MM.1S (cell line): ENCODE measurements around the gene FOXP1.

Source experiments
- CTCF ChIP-seq: fragments of 300-600 bp; sonication (generic); IDR thresholded peaks from 2 replicates; pipeline ENCODE4 v1.5.1; 2016; ENCODE audit warnings: antibody characterized with exemption, low read length, mixed read lengths
- EZH2phosphoT487 ChIP-seq: fragments of 300-600 bp; sonication (generic); IDR thresholded peaks from 2 replicates; pipeline ENCODE4 v1.6.1; 2018; ENCODE audit warnings: antibody characterized with exemption, low read length

- TF ChIP-seq CTCF: no peak
- no peak for TF ChIP-seq EZH2phosphoT487
Observed at GRCh38 chr3:71366988-71367604, 216.4 kb downstream of the FOXP1 start.
